ENCODE data around the gene DLG5.
A peak's percentile ranks its signal among the peaks of the same experiment; 100 is the strongest.

Gene DLG5

DNA sequence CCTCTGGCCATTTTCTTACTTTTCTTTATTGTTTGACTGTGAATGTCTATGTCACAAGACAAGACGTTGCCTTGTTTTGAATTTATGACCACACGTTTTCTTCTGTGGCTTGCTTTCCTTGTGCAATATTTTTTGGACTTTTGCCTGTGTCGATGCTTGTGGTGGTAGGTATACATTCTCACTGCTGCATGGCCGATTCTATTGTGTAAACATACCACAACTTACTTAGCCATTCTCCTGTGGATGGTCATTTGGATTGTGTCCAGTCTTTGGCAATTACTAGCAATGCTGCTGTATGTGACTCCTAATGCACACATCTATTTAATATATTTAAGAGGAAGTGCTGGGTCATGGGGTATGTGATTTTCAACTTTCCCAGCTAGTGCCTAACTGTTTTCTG lies 18.0 kb upstream of the DLG5 start:
- H3K27me3 ChIP-seq (replicated peaks; ENCODE audit: control insufficient read depth, insufficient read depth, low read length), result no peaks in the 10 kb centered on the region

DNA sequence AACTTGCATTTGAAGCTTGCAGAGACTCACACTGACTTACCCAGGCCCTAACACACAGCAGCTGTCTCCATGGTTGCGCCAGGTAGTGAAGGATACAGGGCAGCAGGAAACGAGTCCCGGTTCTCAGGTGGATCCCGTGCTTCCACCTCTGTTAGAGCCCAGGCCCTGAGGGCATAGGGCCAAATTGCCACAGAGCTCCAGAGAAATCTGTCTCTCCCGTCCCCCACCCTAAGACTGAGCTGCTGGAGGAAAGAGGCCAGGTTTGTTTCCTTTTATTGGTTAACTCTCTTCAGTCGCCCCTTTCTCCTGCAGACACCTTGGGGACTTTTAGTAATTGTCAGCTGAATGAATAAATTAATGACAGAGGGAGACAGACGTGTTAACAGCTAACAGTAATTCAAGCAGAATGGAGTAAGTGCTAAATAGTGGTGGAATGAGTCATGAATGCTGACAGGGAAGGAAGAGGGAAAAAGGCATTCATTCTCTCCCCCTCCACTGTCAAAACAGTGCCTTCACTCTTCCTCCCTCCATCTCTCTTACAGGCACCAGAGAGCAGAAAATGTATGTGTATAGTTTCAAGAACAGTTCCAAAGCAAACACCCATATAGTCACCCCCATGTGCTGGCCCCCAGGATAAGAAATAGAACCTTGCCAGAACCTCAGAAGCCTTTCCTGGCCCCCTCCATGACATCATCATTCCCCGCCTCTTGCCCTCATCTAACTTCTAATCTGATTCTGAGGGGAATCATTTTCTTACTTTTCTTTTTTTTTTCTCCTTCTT lies 16.8 kb upstream of the DLG5 start:
- Histone ChIP-seq H3K4me1 (ENCODE audit: control insufficient read depth, insufficient read depth, low read length) (peaks cover 32% of the 10 kb centered on the region), H3K9me3 (ENCODE audit: control insufficient read depth, low read length) (no peaks in the 10 kb centered on the region), H3K36me3 (ENCODE audit: control insufficient read depth, insufficient read depth, low read length, severe bottlenecking) (no peaks in the 10 kb centered on the region), H3K4me3 (ENCODE audit: low read length) (peak overlapping the region; percentile 52), H3K9ac (ENCODE audit: low read length) (peak overlapping the region; percentile 49), H3K27me3 (replicated peaks; ENCODE audit: control insufficient read depth, insufficient read depth, low read length) (no peaks in the 10 kb centered on the region)
- peak; percentile 57 for DNase-seq (ENCODE audit: low read depth)

More for the DNA sequence above, 18.0 kb upstream of the DLG5 start:
- Histone ChIP-seq H3K36me3 (ENCODE audit: control insufficient read depth, insufficient read depth, low read length, severe bottlenecking) (no peaks in the 10 kb centered on the region), H3K4me3 (ENCODE audit: low read length) (no peak overlapping the region), H3K9me3 (ENCODE audit: control insufficient read depth, low read length) (no peaks in the 10 kb centered on the region), H3K4me1 (ENCODE audit: control insufficient read depth, insufficient read depth, low read length) (peaks cover 27% of the 10 kb centered on the region), H3K9ac (ENCODE audit: low read length) (no peak overlapping the region)
- DNase-seq (ENCODE audit: low read depth), result no peak

DNA sequence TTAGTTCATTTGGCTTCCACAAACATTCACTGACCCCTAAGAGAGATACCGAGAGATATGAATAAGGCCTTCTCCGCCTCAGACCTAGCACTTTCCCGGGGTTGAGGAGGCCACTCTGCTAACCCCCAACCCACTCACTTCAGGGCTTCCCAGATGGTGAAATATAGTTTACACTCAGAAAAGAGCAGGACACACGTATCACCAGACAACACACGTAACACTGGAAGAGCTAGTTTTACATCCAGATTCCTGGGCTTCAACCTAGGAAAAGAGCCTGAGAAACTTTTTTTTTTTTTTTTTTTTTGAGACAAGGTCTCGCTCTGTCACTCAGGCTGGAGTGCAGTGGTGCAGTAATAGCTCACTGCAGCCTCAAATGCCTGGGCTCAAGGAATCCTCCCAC lies 15.2 kb upstream of the DLG5 start:
- Histone ChIP-seq H3K9me3 (ENCODE audit: control insufficient read depth, low read length) (no peaks in the 10 kb centered on the region), H3K9ac (ENCODE audit: low read length) (no peak overlapping the region), H3K27me3 (replicated peaks; ENCODE audit: control insufficient read depth, insufficient read depth, low read length) (no peaks in the 10 kb centered on the region), H3K36me3 (ENCODE audit: control insufficient read depth, insufficient read depth, low read length, severe bottlenecking) (no peaks in the 10 kb centered on the region), H3K4me3 (ENCODE audit: low read length) (no peak overlapping the region), H3K4me1 (ENCODE audit: control insufficient read depth, insufficient read depth, low read length) (peaks cover 32% of the 10 kb centered on the region)
- no peak for DNase-seq (ENCODE audit: low read depth)

DNA sequence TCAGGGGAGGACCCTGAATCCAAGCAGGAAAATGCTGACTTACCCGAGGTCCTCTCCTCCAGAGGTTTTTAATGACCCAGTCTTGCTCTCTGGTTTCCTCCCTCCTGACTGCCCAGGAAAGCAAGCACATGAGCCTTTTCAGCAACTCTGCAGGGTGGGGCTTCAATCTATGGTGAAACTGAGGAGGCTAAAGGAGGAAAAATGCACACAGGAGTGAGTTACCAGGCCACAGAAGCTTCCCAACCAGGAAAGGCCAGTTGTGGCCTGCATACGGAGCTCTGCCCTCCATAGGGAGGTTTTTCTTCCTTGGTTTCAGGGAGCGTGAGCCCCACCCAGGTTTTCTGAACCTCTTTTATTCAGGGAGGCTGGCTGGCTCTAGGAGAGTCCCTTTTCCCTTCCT lies 14.1 kb upstream of the DLG5 start:
- Histone ChIP-seq H3K9ac (ENCODE audit: low read length) (peak overlapping the region; percentile 45), H3K4me1 (ENCODE audit: control insufficient read depth, insufficient read depth, low read length) (peaks cover 32% of the 10 kb centered on the region), H3K9me3 (ENCODE audit: control insufficient read depth, low read length) (no peaks in the 10 kb centered on the region), H3K36me3 (ENCODE audit: control insufficient read depth, insufficient read depth, low read length, severe bottlenecking) (no peaks in the 10 kb centered on the region), H3K27me3 (replicated peaks; ENCODE audit: control insufficient read depth, insufficient read depth, low read length) (no peaks in the 10 kb centered on the region), H3K4me3 (ENCODE audit: low read length) (no peak overlapping the region)
- no peak for DNase-seq (ENCODE audit: low read depth)

DNA sequence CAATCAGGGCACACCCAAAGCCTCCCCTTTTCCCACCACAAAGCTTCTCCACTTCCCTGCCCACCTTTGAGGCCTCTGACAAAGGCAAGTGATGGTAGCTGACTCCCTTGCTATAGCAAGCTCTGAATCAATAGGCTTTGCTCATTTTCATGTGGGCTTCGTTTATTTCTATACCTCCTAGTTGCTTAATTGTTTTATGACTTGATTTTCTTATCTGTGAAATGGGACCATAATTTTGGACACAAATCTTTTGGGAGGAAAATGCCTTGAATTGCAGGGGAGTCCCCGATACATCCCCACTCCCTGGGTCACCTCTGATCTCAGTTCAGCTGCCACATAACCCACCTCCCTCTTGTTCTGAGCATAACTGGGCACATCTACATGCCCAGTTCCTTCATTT lies 13.7 kb upstream of the DLG5 start:
- no peak overlapping the region for H3K4me3 ChIP-seq (ENCODE audit: low read length)
- no peaks in the 10 kb centered on the region for H3K36me3 ChIP-seq (ENCODE audit: control insufficient read depth, insufficient read depth, low read length, severe bottlenecking)
- no peak for DNase-seq (ENCODE audit: low read depth)
- peaks cover 32% of the 10 kb centered on the region for H3K4me1 ChIP-seq (ENCODE audit: control insufficient read depth, insufficient read depth, low read length)
- H3K9ac ChIP-seq (ENCODE audit: low read length), result no peak overlapping the region
- no peaks in the 10 kb centered on the region for H3K27me3 ChIP-seq (replicated peaks; ENCODE audit: control insufficient read depth, insufficient read depth, low read length)
- H3K9me3 ChIP-seq (ENCODE audit: control insufficient read depth, low read length), result no peaks in the 10 kb centered on the region

DNA sequence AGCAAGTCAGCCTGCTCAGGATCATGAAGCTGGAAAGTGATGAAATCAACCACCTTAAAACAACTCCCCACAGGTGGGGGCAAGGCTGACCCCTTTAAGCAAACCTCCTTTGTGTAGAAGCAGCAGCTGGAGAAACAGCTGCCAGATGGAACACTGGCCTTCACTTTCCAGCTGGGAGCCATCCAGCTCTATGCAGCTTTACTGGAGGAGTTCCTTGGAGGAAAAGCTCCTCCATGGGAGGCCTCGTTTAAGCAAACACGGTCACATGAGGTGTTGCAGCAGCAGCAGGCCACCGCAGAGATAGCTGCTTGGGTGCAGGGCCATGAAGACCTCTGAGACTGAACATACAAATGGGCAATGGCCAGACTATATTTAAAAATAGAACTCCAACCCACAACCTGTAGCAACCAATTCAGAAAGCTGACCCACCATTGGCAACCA lies 13.0 kb upstream of the DLG5 start:
- Histone ChIP-seq H3K36me3 (ENCODE audit: control insufficient read depth, insufficient read depth, low read length, severe bottlenecking) (no peaks in the 10 kb centered on the region), H3K9ac (ENCODE audit: low read length) (no peak overlapping the region), H3K27me3 (replicated peaks; ENCODE audit: control insufficient read depth, insufficient read depth, low read length) (no peaks in the 10 kb centered on the region), H3K4me3 (ENCODE audit: low read length) (no peak overlapping the region), H3K9me3 (ENCODE audit: control insufficient read depth, low read length) (no peaks in the 10 kb centered on the region), H3K4me1 (ENCODE audit: control insufficient read depth, insufficient read depth, low read length) (peaks cover 32% of the 10 kb centered on the region)
- peak; percentile 29 for DNase-seq (ENCODE audit: low read depth)

DNA sequence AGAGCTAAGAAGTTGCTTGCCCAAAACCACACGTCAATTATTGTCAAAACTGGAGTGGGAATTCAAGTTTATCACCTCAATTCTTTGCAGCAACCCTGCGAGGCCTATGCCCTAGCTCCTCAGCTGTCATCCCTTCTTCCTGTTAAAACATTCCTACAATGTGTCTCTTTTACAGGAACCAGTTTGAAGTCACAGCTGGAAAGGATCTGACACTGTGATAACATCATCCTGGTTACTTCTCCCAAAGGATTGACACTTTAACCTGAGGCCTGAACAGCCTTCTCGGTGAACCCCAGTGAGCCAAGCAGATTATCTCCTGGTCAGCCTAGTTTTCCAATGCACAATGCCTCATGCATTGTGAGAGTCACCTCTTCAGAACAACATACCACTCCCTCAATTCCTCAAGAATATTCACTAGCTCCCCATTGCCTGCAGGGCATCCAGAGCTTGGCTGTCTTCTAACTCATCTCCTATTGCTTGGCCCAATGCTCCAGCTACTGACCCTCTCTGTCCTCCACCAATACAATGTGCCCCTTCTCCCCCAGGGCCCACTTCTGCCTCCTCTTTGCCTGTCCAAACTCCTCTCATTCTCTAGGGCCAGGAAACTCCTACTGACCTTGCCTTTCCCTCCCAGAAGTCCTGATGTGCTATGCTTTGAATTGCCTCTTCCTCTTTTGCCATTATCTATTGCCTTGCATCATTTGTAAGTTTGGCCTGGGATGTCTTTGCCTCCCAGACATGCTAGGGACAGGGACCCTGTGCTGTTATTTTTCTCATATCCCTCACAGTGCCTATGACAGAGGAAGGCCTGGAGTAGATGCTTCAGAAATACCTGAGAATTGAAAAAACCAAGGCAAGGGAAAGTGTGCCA lies 10.4 kb upstream of the DLG5 start:
- H3K27me3 ChIP-seq (replicated peaks; ENCODE audit: control insufficient read depth, insufficient read depth, low read length), result no peaks in the 10 kb centered on the region
- H3K4me1 ChIP-seq (ENCODE audit: control insufficient read depth, insufficient read depth, low read length), result peaks cover 20% of the 10 kb centered on the region
- no peak overlapping the region for H3K4me3 ChIP-seq (ENCODE audit: low read length)
- DNase-seq (ENCODE audit: low read depth), result no peak
- H3K9me3 ChIP-seq (ENCODE audit: control insufficient read depth, low read length), result no peaks in the 10 kb centered on the region
- no peaks in the 10 kb centered on the region for H3K36me3 ChIP-seq (ENCODE audit: control insufficient read depth, insufficient read depth, low read length, severe bottlenecking)
- H3K9ac ChIP-seq (ENCODE audit: low read length), result no peak overlapping the region

DNA sequence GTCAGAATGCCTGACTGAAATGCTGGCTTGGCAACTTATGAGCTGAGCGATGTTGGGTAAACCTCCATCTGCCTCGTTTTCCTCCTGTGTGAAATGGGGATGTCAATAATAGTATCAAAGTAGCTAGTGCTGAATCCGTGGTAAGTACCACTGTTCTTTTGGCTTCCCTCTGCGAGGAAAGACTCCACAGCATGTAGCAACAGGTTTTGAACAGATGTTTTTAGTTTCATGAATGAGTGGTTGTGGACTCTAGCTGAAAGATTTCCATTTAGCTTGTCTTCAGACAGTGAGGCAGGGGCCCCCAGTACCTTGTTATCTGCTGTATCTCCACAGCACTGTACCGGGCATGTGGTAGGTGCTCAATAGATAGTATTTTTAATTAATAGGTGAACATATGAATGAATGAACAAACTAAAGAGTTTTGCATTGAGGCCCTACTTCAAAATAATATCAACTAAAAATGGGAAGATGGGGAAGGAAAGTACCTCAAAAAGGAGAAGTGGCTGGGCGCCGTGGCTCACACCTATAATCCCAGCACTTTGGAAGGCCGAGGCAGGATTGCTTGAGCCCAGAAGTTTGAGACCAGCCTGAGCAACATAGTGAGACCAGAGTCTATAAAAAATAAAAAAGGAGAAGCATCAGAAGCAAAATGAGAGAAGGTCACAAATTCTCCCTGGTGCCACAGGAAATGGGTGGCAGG lies 5.6 kb upstream of the DLG5 start:
- DNase-seq (ENCODE audit: low read depth), result peak; percentile 69
- Histone ChIP-seq H3K36me3 (ENCODE audit: control insufficient read depth, insufficient read depth, low read length, severe bottlenecking) (no peaks in the 10 kb centered on the region), H3K9ac (ENCODE audit: low read length) (no peak overlapping the region), H3K4me3 (ENCODE audit: low read length) (no peak overlapping the region), H3K27me3 (replicated peaks; ENCODE audit: control insufficient read depth, insufficient read depth, low read length) (no peaks in the 10 kb centered on the region), H3K4me1 (ENCODE audit: control insufficient read depth, insufficient read depth, low read length) (peaks cover 5% of the 10 kb centered on the region), H3K9me3 (ENCODE audit: control insufficient read depth, low read length) (no peaks in the 10 kb centered on the region)

DNA sequence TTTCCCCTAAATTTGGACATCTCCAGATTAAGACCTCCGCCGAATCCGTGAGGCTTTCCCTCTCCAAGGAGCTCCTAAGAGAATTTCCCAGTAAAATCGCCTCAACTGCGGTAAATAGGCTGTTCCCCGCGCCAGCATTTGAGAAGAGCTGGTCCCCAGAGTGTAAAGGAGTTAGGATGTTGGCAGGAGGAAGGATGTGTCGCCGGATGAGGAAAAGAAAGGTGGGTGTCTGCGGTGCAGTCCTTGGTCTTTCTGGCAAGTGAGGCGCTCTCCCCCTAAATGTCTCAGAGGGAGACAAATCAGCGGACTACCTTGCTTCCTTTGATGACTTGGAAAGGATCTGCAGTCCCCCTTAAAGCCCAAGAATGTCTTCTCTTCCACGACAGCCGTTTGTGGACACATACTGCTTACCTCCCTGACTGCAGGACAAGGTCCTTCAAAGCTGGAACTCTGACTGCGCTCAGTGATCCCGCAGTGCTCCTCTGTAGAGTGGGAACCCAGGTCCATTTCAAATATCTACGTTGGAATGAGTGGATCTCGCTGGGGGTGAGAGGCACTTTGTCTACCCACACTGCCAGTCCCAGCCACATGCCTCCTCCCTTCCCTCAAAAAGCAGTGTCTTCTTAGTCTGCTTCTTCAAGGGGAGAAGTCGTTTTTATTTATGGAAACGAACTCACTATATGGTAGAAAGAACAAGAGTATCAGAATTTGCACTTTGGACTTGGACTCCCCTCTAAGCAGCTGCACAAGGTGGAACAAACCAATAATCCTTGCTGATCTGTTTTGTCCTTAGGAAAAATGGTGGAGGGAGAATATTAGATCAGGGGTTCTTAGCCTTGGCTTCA lies 1.1 kb upstream of the DLG5 start:
- H3K4me3 ChIP-seq (ENCODE audit: low read length), result peak overlapping the region; percentile 91
- H3K36me3 ChIP-seq (ENCODE audit: control insufficient read depth, insufficient read depth, low read length, severe bottlenecking), result no peaks in the 10 kb centered on the region
- peaks cover 22% of the 10 kb centered on the region for H3K4me1 ChIP-seq (ENCODE audit: control insufficient read depth, insufficient read depth, low read length)
- no peaks in the 10 kb centered on the region for H3K27me3 ChIP-seq (replicated peaks; ENCODE audit: control insufficient read depth, insufficient read depth, low read length)
- H3K9me3 ChIP-seq (ENCODE audit: control insufficient read depth, low read length), result no peaks in the 10 kb centered on the region
- DNase-seq (ENCODE audit: low read depth), result peak; percentile 32
- peak overlapping the region; percentile 81 for H3K9ac ChIP-seq (ENCODE audit: low read length)

DNA sequence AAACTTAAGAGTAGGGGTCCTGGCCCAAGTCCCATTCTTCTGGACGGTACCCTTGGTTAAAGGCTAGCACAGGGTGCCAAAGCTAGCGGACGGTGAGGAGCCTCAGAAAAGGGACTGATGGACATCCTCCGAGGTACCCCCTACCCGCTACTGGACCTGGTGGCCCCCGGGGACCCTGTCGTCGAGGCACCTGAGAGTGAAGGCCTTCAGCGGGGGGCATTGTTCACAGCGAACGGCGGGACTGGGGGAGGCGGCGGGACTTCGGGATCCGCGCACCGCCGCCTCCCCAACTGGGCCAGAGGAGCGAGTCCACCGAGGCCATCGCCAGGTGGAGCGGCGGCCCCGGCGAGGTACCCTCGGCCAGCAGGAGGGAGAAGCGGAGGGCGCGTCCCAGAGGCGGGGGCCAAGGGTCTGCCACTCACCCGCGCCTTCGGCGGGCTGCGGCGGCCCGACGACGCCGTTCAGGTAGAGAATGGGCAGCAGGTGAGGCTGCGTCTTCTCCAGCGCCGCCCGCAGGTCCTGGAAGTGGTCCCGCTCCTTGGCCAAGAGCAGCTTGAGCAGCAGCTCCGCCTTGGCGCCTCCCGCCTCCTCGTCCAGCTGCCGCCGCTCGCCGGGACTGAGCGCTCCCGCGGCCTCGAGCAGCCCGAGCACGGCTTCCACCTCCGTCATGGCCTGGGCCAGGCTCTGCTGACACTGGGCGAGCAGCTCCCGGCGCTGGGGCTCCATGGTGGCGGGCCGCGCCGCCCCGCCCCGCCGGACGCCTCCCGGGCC lies 575 bp downstream of the DLG5 start:
- H3K27me3 ChIP-seq (replicated peaks; ENCODE audit: control insufficient read depth, insufficient read depth, low read length), result no peaks in the 10 kb centered on the region
- peak; percentile 68 for DNase-seq (ENCODE audit: low read depth)
- peak overlapping the region; percentile 93 for H3K9ac ChIP-seq (ENCODE audit: low read length)
- peak overlapping the region; percentile 91 for H3K4me3 ChIP-seq (ENCODE audit: low read length)
- peaks cover 22% of the 10 kb centered on the region for H3K4me1 ChIP-seq (ENCODE audit: control insufficient read depth, insufficient read depth, low read length)
- H3K9me3 ChIP-seq (ENCODE audit: control insufficient read depth, low read length), result no peaks in the 10 kb centered on the region
- H3K36me3 ChIP-seq (ENCODE audit: control insufficient read depth, insufficient read depth, low read length, severe bottlenecking), result no peaks in the 10 kb centered on the region

All from adipocyte (in vitro differentiated cells).